RWPE1 (cell line): ENCODE measurements around the gene SMAD2.

Experiments used
- CTCF ChIA-PET: fragments of 350-600 bp; sonication (Branson Sonifier 250); formaldehyde crosslinking; extraction: SDS; loops from one replicate; lab custom pipeline; 2021; lab: Yijun Ruan, JAX
- POLR2A ChIA-PET: fragments of 400-600 bp; formaldehyde crosslinking; extraction: SDS; loops from one replicate; lab custom pipeline; 2020; ENCODE audit warnings: antibody characterized with exemption; ENCODE audit not compliant: low non-redundant PET; lab: Yijun Ruan, JAX
- DNase-seq: peaks from one replicate; pipeline ENCODE4 v3.0.0; 2012; ENCODE audit warnings: low spot score
- H3K27ac ChIP-seq: fragments of 450-650 bp; 2 replicates; pipeline ENCODE4 v1.5.1; 2017
- TF ChIP-seq, protein P1 (sequence below): fragments of 450-650 bp; conservative IDR thresholded peaks from 2 replicates; pipeline ENCODE4 v1.5.1; 2017; ENCODE audit warnings: low read depth, mild to moderate bottlenecking

The SMAD2 gene

DNA sequence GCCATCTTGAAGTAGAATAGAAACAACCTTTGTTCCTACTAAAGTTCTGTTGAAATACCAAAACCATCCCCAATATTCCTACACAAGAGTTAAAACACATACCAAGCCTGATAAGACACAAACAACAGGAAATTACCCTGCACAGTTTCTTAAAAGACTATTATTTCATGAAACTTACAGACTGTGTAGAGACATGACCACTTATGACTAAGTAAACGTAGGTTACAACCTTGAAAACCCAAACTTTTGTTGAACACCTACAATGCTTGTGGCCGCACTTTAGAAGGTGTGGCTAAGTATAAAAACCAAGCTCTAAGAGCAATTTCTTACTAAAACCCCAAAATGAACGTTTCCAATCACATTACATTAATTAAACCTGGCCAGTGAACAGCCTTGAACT, 2.0 kb downstream of the SMAD2 start:
- DNase-seq: no peak
- TF ChIP-seq, protein P1, sequence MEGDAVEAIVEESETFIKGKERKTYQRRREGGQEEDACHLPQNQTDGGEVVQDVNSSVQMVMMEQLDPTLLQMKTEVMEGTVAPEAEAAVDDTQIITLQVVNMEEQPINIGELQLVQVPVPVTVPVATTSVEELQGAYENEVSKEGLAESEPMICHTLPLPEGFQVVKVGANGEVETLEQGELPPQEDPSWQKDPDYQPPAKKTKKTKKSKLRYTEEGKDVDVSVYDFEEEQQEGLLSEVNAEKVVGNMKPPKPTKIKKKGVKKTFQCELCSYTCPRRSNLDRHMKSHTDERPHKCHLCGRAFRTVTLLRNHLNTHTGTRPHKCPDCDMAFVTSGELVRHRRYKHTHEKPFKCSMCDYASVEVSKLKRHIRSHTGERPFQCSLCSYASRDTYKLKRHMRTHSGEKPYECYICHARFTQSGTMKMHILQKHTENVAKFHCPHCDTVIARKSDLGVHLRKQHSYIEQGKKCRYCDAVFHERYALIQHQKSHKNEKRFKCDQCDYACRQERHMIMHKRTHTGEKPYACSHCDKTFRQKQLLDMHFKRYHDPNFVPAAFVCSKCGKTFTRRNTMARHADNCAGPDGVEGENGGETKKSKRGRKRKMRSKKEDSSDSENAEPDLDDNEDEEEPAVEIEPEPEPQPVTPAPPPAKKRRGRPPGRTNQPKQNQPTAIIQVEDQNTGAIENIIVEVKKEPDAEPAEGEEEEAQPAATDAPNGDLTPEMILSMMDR: no peak
- ChIA-PET CTCF (no interaction called here), POLR2A (no interaction called here)
- H3K27ac ChIP-seq: no peak overlapping the region

- TF ChIP-seq, protein P1: no peak
- no peak overlapping the region for H3K27ac ChIP-seq
- ChIA-PET CTCF (no interaction called here), POLR2A (no interaction called here)
- no peak for DNase-seq
Observed at GRCh38 chr18:47926101-47926850, 4.2 kb downstream of the SMAD2 start.

DNA sequence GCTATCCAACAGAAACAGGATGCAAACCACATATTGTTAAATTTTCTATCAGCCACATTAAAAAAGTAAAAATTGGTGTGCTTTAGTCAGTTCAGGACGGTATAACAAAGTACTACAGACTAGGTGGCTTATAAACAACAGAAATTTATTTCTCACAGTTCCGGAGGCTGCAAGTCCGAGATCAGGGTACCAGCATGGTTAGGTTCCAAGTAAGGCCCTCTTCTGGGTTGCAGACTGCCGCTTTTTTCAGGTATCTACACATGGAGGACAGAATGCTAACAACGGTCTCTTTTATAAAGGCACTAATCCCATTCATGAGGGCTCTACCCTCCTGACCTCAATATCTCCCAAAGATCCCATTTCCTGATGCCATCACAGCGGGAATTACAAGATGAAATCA, 10.5 kb downstream of the SMAD2 start:
- ChIA-PET CTCF (no interaction called here), POLR2A (no interaction called here)
- TF ChIP-seq, protein P1: no peak
- DNase-seq: no peak
- no peak overlapping the region for H3K27ac ChIP-seq

- TF ChIP-seq, protein P1: no peak
- POLR2A ChIA-PET: no interaction called here
- no peak for DNase-seq
- CTCF ChIA-PET: no interaction called here
- H3K27ac ChIP-seq: no peak overlapping the region
Observed at GRCh38 chr18:47917923-47918610, 12.4 kb downstream of the SMAD2 start.

GRCh38 chr18:47915930-47916329, 14.5 kb downstream of the SMAD2 start:
- ChIA-PET POLR2A (no interaction called here), CTCF (no interaction called here)
- H3K27ac ChIP-seq: no peak overlapping the region
- DNase-seq: peak; percentile 21
- TF ChIP-seq, protein P1: no peak

- POLR2A ChIA-PET: no interaction called here
- CTCF ChIA-PET: no interaction called here
- DNase-seq: no peak
- no peak overlapping the region for H3K27ac ChIP-seq
- TF ChIP-seq, protein P1: no peak
Observed at GRCh38 chr18:47915229-47915628, 15.2 kb downstream of the SMAD2 start.
